ENCODE measurements around the gene SSTR3.
"Not testable (repeated sequence)": the region's sequence is repeated elsewhere in the genome, so short reads cannot be mapped to it uniquely, and the experiment has no call there.

Gene SSTR3

DNA sequence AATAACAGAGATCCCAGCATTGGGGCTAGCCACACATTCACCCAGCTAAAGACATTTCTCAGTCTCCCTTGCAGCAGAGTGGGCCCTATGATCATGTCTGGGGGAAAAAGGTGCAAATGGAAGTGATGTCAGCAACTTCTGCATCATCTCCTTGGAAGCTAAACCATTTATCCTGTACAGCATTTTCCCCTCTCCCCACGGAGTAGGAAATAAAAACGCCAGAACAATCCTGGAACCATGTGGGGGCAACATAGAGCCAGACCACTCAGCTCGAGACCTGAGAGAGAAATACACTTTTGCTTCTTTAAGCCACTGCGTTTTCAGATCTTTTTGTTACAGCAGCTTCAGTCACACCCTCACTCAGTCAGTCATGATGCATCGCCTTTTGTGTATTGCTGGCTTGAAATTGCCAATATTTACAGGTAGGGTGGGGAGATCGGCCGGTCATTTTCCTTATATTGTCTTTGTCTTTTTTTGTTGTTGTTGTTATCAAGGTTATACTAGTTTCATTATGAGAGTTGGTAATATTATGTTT, 40.9 kb upstream of the SSTR3 start:
- Mint-ChIP-seq H3K9me3 (no peaks in the 10 kb centered on the region), H3K4me3 (no peak overlapping the region), H3K4me1 (peaks cover 9% of the 10 kb centered on the region), H3K27me3 (ENCODE audit: low read depth, poor library complexity) (peaks cover 43% of the 10 kb centered on the region), H3K36me3 (ENCODE audit: low read depth) (no peaks in the 10 kb centered on the region), H3K27ac (no peak overlapping the region)
- no peak for DNase-seq
- TF ChIP-seq, protein P1, sequence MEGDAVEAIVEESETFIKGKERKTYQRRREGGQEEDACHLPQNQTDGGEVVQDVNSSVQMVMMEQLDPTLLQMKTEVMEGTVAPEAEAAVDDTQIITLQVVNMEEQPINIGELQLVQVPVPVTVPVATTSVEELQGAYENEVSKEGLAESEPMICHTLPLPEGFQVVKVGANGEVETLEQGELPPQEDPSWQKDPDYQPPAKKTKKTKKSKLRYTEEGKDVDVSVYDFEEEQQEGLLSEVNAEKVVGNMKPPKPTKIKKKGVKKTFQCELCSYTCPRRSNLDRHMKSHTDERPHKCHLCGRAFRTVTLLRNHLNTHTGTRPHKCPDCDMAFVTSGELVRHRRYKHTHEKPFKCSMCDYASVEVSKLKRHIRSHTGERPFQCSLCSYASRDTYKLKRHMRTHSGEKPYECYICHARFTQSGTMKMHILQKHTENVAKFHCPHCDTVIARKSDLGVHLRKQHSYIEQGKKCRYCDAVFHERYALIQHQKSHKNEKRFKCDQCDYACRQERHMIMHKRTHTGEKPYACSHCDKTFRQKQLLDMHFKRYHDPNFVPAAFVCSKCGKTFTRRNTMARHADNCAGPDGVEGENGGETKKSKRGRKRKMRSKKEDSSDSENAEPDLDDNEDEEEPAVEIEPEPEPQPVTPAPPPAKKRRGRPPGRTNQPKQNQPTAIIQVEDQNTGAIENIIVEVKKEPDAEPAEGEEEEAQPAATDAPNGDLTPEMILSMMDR (IDR thresholded peaks at IDR 0.05): no peak

DNA sequence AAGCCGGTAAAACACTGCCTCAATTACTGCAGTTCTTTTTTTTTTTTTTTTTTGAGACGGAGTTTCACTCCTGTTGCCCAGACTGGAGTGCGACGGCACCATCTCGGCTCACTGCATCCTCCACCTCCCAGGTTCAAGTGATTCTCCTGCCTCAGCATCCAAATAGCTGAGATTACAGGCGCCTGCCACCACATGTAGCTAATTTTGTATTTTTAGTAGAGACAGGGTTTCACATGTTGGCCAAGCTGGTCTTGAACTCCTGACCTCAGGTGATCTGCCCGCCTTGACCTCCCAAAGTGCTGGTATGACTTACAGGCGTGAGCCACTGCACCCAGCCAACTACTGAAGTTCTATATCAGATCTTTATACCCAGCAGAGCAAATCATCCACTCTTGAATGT, 39.6 kb upstream of the SSTR3 start:
- H3K4me1 Mint-ChIP-seq; H3K36me3 Mint-ChIP-seq (ENCODE audit: low read depth); H3K27ac Mint-ChIP-seq; DNase-seq; H3K9me3 Mint-ChIP-seq; H3K4me3 Mint-ChIP-seq: not testable (repeated sequence)
- peaks cover 44% of the 10 kb centered on the region for H3K27me3 Mint-ChIP-seq (ENCODE audit: low read depth, poor library complexity)

- H3K4me1 Mint-ChIP-seq: peaks cover 5% of the 10 kb centered on the region
- no peaks in the 10 kb centered on the region for H3K9me3 Mint-ChIP-seq
- no peak for DNase-seq
- no peaks in the 10 kb centered on the region for H3K36me3 Mint-ChIP-seq (ENCODE audit: low read depth)
- peaks cover 26% of the 10 kb centered on the region for H3K27me3 Mint-ChIP-seq (ENCODE audit: low read depth, poor library complexity)
- TF ChIP-seq, protein P1 (IDR thresholded peaks at IDR 0.05): no peak
- no peak overlapping the region for H3K27ac Mint-ChIP-seq
- no peak overlapping the region for H3K4me3 Mint-ChIP-seq
Observed at GRCh38 chr22:37249986-37250385, 37.7 kb upstream of the SSTR3 start.

DNA sequence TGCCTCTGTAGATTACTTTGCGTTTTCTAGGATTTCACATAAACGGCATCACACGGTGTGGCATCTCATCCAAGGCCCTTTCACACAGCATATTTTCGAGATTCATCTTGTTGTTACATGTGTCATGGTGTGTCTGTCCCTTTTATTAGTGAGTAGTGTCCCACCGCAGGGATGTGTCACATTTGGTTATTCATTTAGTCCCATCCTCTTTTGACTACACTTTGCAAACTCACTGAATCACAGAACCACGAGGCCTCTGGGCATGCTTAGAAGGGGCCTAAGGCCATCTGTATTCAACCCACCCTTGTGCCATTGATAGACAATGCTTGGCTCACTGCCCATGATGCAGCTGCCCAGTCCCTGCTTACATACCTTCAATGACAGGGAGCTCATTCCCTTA, 36.0 kb upstream of the SSTR3 start:
- TF ChIP-seq, protein P1 (IDR thresholded peaks at IDR 0.05): no peak
- H3K27me3 Mint-ChIP-seq (ENCODE audit: low read depth, poor library complexity): peaks cover 20% of the 10 kb centered on the region
- H3K4me1 Mint-ChIP-seq: peaks cover 13% of the 10 kb centered on the region
- H3K27ac Mint-ChIP-seq: no peak overlapping the region
- H3K36me3 Mint-ChIP-seq (ENCODE audit: low read depth): no peaks in the 10 kb centered on the region
- no peaks in the 10 kb centered on the region for H3K9me3 Mint-ChIP-seq
- no peak for DNase-seq
- no peak overlapping the region for H3K4me3 Mint-ChIP-seq

GRCh38 chr22:37245740-37246139, 33.5 kb upstream of the SSTR3 start:
- DNase-seq: no peak
- Mint-ChIP-seq H3K4me3 (no peak overlapping the region), H3K36me3 (ENCODE audit: low read depth) (no peaks in the 10 kb centered on the region), H3K4me1 (peaks cover 26% of the 10 kb centered on the region), H3K27ac (no peak overlapping the region), H3K9me3 (no peaks in the 10 kb centered on the region), H3K27me3 (ENCODE audit: low read depth, poor library complexity) (peaks cover 11% of the 10 kb centered on the region)
- TF ChIP-seq, protein P1 (IDR thresholded peaks at IDR 0.05): no peak

DNA sequence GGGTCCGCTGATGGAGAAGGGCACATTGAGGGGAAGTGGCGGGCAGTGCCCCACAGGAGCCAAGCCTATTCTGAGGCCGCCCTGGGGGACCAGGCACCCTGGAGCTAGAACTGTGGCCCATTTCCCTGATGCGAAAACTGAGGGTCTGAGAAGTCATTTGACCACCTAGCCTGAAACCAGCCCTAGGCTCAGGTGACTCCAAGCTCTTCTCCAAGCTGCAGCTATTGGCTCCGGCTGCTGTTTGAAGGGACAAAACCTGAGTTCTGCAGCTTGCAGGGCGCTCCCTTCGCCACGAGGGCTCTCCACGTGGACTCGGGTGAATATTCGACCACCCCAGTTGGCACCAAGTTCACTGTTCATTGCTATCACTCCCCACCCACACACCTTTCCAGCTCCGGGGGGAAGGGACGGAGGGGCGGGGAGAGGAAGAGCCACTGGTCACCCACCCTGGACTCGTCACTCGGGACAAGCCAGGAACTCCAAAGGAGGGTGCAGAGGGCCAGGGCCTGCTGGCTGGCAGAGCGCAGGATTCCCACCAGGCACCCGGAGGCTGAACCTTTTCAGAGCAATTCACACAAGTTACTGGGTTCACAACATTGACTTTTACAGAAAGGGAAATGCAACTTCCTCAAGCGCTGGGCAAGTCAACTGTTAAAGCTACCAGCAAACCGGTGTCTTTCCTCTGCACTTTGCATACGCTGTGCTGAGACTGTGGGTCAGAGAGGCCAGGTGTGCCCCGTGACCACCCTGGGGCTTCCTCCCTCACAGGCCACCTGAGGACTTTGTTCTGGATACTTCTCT, 32.8 kb upstream of the SSTR3 start:
- H3K36me3 Mint-ChIP-seq (ENCODE audit: low read depth): no peaks in the 10 kb centered on the region
- DNase-seq: no peak
- H3K4me1 Mint-ChIP-seq: peaks cover 32% of the 10 kb centered on the region
- no peak overlapping the region for H3K4me3 Mint-ChIP-seq
- H3K9me3 Mint-ChIP-seq: no peaks in the 10 kb centered on the region
- H3K27me3 Mint-ChIP-seq (ENCODE audit: low read depth, poor library complexity): peaks cover 11% of the 10 kb centered on the region
- no peak overlapping the region for H3K27ac Mint-ChIP-seq
- TF ChIP-seq, protein P1 (IDR thresholded peaks at IDR 0.05): no peak
